ENCODE measurements around the gene FKBP11. TPM values are rescaled to one million over a fixed set of nuclear protein-coding genes. Genes with fewer than 3 reads are reported as not detected.

The FKBP11 gene
- total RNA-seq, 6 donors from 2014 or later, result 9.4 to 31.9 (median 19.3) TPM

GRCh38 chr12:48938805-48939204 is 13.5 kb upstream of the FKBP11 start:
- Histone ChIP-seq H3K9me3 (no peaks in the 10 kb centered on the region), H3K27me3 (no peaks in the 10 kb centered on the region), H3K4me1 (no peaks in the 10 kb centered on the region), H3K27ac (no peak overlapping the region), H3K36me3 (peaks cover 17 to 82% (median 60%) of the 10 kb centered on the region in 4 donors), H3K4me3 (no peak overlapping the region)
- ATAC-seq (ENCODE audit: low FRiP score in 2 of 2) (no peak), DNase-seq (no peak)
- TF ChIP-seq POLR2A (IDR thresholded peaks at IDR 0.05) (no peak), CTCF (IDR thresholded peaks at IDR 0.05) (no peak), EP300 (IDR thresholded peaks at IDR 0.05) (no peak), POLR2AphosphoS5 (IDR thresholded peaks at IDR 0.05) (no peak)
- WGBS, 2 donors, result 89 to 92% methylated on average over 7 of the region's 7 CpGs

- Histone ChIP-seq H3K4me1 (no peaks in the 10 kb centered on the region), H3K9me3 (no peaks in the 10 kb centered on the region), H3K4me3 (no peak overlapping the region), H3K27me3 (no peaks in the 10 kb centered on the region), H3K36me3 (peaks cover 17 to 93% (median 73%) of the 10 kb centered on the region in 4 donors), H3K27ac (no peak overlapping the region)
- WGBS, 2 donors, result 90 to 92% methylated on average over 5 to 6 of the region's 6 CpGs
- no peak for TF ChIP-seq EP300 (IDR thresholded peaks at IDR 0.05)
- no peak for TF ChIP-seq POLR2A (IDR thresholded peaks at IDR 0.05)
- ATAC-seq (ENCODE audit: low FRiP score in 2 of 2) (no peak), DNase-seq (no peak)
These were observed 11.9 kb upstream of the FKBP11 start for GRCh38 chr12:48937170-48937569.

DNA sequence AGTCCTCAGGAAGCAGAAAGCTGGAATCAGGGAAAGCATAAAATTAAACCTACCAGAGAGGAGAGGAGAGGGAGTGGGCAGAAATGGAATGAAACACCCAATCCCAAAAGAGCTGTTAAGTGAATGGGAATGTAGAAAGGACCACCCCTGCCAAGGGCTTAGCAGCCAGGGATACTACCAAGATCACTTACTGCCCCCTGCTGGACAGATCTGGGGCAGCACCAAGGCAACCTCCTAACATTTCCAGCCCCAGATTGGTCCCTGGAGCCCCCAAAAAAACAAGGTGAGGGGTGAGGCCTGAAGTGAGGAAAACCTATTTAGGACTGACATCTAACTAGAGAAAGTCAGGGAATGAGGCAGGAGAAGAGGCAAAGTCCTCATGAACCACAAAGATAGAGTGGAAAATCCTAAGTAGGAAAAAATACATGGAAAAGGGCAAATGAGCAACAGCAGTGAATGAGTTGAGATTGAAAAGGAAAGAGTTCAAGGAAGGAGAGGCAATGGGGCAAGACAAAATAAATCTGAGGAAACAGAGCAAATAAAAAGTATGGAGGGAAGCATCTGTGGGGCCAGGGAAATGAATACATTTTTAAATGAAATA is 11.2 kb upstream of the FKBP11 start:
- H3K27ac ChIP-seq, result no peak overlapping the region
- no peak overlapping the region for H3K4me3 ChIP-seq
- DNase-seq (peak in 1 of 2 donors; percentile 48), ATAC-seq (ENCODE audit: low FRiP score in 2 of 2) (peak; percentile 75 to 88)
- no peaks in the 10 kb centered on the region for H3K27me3 ChIP-seq
- TF ChIP-seq CTCF (IDR thresholded peaks at IDR 0.05) (peak; percentile 64 to 91 (median 74)), EP300 (IDR thresholded peaks at IDR 0.05) (no peak)
- H3K9me3 ChIP-seq, result no peaks in the 10 kb centered on the region
- H3K36me3 ChIP-seq, result peaks cover 17 to 92% (median 73%) of the 10 kb centered on the region in 4 donors
- H3K4me1 ChIP-seq, result no peaks in the 10 kb centered on the region

- H3K27ac ChIP-seq, result peak overlapping the region in 3 of 4 donors; percentile 7 to 53 (median 31)
These were observed 9.0 kb upstream of the FKBP11 start for GRCh38 chr12:48934312-48934706.

DNA sequence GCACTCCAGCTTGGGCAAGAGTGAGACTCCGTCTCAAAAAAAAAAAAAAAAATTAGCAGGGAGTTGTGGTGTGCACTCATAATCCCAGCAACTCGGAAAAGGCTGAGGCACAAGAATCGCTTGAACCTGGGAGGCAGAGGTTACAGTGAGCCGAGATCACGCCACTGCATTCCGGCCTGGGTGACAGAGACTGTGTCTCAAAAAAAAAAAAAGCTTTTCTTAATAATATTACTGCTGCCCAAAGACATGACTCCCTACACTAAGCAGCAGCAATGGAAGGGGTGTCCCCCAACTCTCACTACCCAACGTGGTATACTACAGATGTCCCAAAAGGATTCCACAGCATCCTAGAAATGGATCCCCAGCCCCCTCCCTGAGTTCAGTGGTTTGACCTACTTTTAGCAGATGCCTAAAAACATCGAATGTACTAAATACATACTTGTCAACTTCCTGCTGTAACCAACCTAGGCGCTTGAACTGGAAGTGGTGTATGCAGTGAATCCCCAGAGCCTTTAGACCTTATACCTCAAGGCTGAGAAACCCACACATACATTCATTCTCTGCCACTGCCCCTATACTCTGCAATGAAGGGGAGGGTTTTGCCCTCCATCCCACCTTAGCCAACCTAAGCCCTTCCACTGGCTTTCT is 8.5 kb upstream of the FKBP11 start:
- no peaks in the 10 kb centered on the region for H3K27me3 ChIP-seq
- no peaks in the 10 kb centered on the region for H3K4me1 ChIP-seq
- 76 to 85% methylated on average over 9 of the region's 9 CpGs for WGBS, 2 donors
- no peaks in the 10 kb centered on the region for H3K9me3 ChIP-seq
- ATAC-seq (ENCODE audit: low FRiP score in 2 of 2) (no peak), DNase-seq (no peak)
- no peak for TF ChIP-seq EP300 (IDR thresholded peaks at IDR 0.05)
- TF ChIP-seq CTCF (IDR thresholded peaks at IDR 0.05), result no peak
- TF ChIP-seq POLR2A (IDR thresholded peaks at IDR 0.05), result no peak
- no peak for TF ChIP-seq POLR2AphosphoS5 (IDR thresholded peaks at IDR 0.05)
- peak overlapping the region in 3 of 4 donors; percentile 7 to 53 (median 31) for H3K27ac ChIP-seq
- H3K4me3 ChIP-seq, result no peak overlapping the region
- H3K36me3 ChIP-seq, result peaks cover 11 to 87% (median 60%) of the 10 kb centered on the region in 4 donors

More at GRCh38 chr12:48934312-48934706, 9.0 kb upstream of the FKBP11 start:
- ATAC-seq (ENCODE audit: low FRiP score in 2 of 2) (no peak), DNase-seq (no peak)
- 100% methylated on average over 1 of the region's 1 CpG for WGBS, 2 donors
- no peak for TF ChIP-seq EP300 (IDR thresholded peaks at IDR 0.05)
- TF ChIP-seq CTCF (IDR thresholded peaks at IDR 0.05), result peak in 2 of 6 experiments; percentile 7 to 16
- no peak for TF ChIP-seq POLR2A (IDR thresholded peaks at IDR 0.05)
- Histone ChIP-seq H3K36me3 (peaks cover 15 to 91% (median 64%) of the 10 kb centered on the region in 4 donors), H3K9me3 (no peaks in the 10 kb centered on the region), H3K4me3 (no peak overlapping the region), H3K4me1 (no peaks in the 10 kb centered on the region), H3K27me3 (no peaks in the 10 kb centered on the region)
